HuH-7.5 (cell line): ENCODE measurements around the gene FEZ2.
A peak's percentile ranks its signal among the peaks of the same experiment; 100 is the strongest.

Source experiments
- DNase-seq: peaks from one replicate; pipeline ENCODE4 v3.0.0; 2011; ENCODE audit warnings: low spot score

The FEZ2 gene

GRCh38 chr2:36587101-36587500 lies 10.9 kb downstream of the FEZ2 start:
- no peak for DNase-seq

DNA sequence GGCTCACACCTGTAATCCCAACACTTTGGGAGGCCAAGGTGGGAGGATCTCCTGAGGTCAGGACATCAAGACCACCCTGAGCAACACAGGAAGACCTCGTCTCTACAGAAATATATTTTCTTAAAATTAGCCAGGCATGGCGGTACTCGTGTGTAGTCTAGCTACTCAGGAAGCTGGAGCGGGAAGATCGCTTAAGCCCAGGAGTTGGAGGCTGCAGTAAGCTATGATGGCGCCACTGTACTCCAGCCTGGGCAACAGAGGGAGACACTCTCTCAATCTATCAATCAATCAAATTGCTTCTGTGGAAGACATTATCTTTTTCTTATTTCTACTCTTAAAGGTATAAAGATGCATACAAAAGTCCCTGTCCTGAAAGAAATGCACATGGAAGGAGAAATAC lies 11.3 kb downstream of the FEZ2 start:
- DNase-seq: no peak

DNA sequence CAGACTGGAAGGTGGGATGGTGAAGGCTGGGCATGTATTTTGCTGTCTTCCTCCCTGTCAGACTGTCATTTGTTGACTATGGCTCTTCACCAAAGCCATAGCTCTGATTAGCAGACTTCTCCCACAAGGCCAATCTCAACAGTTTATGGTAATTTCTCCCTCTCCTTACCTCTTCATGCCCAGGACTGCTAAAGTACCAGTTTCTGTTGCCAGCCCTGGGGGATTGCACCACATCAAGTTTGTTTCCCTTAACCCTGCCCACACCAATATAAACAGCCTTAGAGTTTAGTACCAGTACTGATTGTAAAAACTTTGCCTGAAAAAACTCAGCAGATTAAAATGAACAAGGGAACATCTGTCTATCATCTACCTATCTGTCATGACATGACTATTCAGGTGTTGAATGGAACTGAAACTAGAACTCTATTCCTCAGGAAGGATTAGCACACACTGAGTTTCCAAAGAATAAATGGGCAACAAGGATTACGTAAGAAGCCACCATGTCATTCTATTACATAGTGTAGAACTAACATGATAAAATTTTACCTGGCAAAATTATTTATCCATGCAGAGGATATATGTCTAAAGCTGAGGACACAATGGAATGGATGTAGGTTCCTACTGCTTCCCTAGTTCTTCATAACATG lies 13.7 kb downstream of the FEZ2 start:
- DNase-seq: no peak

DNA sequence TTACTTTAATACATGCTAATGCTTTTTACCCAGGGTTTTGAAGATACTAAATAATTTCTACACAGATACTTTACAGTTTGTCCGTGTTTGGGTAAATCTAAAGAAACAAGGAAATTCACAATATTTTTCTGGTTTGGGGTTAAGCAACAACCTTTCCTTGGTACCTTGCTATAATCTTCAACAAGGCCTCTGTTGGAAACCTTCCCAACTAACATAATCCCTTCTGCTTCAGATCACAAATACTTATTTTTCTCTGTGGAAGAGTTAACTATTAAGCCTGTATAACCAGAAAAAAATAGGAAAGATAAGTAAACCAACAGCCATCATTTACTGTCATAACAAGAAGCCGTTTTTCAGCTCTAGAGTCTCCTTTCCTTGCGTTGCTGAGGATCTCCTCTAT lies 15.0 kb downstream of the FEZ2 start:
- no peak for DNase-seq

- DNase-seq: no peak
Measured at GRCh38 chr2:36582538-36582937, 15.4 kb downstream of the FEZ2 start.

- no peak for DNase-seq
Measured at GRCh38 chr2:36579297-36579664, 18.7 kb downstream of the FEZ2 start.

DNA sequence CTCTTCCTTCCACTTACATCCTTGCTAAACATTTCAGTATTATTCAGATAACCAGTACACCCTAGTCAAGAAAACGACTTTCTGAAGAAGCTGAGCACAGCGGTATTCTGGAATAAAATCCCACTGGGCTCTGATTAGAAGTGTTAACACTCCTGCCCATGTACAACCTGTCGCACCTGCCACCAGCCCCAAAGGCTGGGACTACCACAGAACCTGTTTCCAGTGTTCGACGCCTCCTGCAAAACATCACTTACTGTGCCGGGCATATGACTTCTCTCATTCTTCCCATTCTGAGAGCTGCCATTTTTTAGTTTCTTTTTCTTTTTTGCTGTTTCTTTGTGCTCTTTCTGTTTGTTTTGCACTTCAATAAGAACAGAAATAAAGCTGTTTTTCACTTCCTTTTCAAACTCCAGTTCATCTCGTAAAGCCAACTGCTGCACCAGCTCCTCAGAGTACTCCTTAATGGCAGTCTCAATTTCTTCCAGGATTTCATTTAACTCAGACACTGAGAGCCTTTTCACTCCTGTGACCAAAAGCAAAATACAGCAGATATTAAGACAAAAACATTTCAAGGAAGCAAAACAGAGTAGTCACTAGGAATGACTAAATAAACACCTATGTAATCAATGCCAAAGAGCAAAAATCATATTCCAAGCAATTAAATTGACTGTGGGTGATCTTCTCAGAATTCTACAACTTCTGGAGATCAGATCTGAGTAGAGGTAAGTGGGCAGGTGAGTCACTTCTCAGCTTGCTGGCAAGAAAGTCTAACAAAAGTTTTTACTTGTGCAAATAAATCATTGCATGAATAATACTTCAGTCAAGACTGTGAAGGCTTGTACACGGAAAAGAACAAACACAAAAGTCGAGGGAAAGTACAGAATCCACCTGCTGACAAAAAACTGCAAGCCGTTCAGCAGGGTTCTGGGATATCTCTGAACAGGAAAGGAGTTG lies 19.3 kb downstream of the FEZ2 start:
- DNase-seq: peak; percentile 15

DNA sequence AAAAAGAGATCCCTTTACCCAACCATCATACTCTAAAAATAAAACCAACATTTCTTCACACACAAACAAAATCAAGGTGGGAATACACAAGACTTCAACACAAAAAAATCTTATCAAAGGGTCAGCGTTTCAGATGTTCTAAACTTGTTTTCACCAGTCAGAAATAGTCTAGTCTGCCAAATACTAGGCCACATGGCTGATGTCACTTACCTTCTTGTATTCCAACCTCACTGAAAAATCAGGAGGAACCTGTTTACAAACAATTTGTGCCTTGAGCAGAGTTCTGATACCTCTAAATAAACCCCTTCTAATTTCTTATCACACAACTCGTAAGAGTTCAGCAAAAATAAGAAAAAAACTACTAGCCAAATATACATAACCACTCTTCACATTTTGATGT lies 20.1 kb downstream of the FEZ2 start:
- no peak for DNase-seq

DNA sequence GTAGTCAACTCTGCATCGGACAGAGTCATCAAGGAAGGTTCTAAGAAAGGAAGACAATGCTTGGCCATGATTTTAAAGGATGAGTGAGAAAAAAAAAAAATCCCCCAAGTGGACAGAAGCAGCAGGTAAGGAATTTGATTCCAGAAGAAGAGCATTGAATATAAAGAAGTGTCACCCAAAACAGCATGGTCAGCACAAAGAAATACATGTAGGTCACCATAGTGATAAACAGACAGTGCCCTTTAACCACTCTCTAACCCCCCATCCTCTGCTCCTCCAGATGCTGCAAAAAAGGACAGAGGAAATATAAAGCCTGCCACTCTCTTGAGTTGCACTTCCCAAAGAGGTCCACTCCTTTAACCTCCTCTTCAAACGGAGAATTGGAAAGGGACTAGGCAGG lies 23.4 kb downstream of the FEZ2 start:
- DNase-seq: no peak

DNA sequence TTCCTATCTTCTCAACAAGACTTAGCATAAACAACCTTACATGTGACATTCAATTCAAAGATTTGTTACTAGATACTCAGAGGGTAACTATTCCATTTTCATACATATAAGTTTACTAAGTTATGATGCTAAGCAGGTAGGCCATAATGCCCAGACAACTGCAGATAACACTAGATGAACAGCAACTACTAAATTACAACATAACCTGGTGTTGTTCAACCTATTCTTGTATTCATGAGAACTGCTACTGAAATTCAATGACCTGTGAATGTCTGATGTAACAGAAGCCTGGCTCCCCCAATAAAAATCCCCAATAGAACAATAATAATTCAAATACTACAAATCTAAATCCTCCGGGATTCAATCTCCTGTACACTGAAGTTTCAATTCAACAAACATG lies 24.8 kb downstream of the FEZ2 start:
- DNase-seq: no peak

DNA sequence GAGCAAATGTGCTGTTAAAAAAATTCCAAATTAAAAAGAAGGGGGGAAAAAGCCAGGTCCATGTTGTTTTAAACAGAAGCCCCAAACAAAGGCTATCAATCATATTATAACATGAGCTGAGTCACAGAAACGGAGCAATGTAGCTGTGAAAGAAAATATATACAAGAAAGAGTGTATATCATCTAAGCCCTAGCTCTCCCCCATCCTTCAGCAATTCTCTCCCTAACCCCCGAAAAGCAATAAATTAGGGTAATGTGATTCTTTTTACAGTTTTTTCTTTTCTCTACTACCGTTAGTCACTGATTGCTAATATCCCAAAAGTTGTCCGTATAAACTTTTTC lies 25.3 kb downstream of the FEZ2 start:
- DNase-seq: no peak

GRCh38 chr2:36572054-36572718 lies 25.8 kb downstream of the FEZ2 start:
- no peak for DNase-seq

DNA sequence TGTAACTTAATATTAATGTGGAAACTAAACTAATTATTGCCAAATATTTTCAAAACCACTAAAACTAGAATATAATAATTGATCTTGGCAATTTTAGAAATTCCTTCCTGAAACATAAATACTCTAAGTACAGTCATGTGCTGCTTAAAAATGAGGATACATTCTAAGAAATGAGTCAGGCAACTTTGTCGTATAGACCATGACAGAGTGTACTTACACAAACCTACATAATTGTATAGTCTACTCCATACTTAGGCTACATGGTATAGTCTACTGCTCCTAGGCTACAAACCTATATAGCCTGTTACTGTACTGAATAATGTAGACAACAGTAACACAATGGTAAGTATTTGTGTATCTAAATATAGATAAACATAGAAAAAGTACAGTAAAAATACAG lies 27.6 kb downstream of the FEZ2 start:
- no peak for DNase-seq

DNA sequence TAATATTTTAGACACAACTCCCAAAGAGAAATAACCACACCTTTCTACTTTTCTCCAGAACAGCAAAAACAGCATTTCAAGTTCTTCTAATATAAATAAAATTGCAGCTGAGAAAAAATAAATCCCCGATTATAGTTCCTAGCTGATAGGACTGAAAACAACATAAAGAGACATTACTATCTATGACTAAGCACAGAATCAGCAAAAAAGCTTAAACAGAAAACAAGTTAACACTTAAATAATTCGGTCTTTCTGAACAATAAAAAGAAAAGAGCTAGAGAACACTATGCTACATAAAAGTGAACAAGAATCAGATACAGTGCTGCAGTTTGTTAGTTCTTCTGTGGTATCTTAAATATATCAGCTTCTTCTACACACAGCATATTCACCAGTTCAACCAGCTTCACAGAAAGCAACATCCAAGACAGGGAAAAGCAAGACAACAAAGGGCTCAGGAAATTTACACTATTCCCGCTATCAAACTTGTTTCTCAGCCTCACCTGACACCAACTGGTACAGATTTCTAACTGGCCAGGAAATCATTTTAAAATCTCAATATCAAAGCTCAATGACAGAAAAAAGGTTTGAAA lies 28.6 kb downstream of the FEZ2 start:
- no peak for DNase-seq

- no peak for DNase-seq
Measured at GRCh38 chr2:36568516-36569246, 29.3 kb downstream of the FEZ2 start.

GRCh38 chr2:36567711-36568408 lies 30.1 kb downstream of the FEZ2 start:
- no peak for DNase-seq

DNA sequence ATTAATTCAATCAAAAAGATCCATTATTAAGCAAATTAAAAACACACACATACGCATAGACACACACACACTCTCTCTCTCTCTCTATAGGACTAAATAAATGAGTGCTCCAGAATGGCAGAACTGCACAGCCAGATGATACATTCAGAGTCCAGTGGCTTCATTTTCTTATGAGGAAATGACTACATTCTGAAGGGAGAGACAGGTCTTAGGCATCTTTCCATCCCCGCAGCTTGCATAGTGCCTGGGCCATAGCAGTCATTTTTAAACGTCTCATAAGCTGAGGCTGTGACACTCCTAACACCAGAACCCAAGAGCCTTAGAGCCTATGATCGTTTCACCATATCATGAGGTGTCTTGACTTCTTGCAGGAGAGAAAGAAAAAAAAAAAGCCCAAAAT lies 31.1 kb downstream of the FEZ2 start:
- no peak for DNase-seq

DNA sequence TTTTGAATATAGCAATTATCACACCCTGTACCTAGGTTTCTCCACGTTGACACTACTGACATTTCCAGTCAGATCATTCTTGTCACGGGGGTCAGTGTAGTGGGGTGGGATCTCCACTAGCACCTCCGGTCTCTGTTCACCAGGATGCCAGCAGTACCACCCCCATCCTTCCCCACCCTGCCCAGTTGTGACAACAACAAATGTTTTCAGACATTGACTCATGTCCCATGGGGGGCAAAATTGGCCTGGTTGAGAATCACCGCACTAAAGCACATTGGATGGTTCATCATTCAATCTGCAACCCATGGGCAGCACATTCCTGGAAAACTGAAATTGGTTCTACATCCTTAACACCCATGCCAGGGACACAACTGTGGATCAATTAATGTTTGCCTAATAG lies 32.3 kb downstream of the FEZ2 start:
- no peak for DNase-seq

DNA sequence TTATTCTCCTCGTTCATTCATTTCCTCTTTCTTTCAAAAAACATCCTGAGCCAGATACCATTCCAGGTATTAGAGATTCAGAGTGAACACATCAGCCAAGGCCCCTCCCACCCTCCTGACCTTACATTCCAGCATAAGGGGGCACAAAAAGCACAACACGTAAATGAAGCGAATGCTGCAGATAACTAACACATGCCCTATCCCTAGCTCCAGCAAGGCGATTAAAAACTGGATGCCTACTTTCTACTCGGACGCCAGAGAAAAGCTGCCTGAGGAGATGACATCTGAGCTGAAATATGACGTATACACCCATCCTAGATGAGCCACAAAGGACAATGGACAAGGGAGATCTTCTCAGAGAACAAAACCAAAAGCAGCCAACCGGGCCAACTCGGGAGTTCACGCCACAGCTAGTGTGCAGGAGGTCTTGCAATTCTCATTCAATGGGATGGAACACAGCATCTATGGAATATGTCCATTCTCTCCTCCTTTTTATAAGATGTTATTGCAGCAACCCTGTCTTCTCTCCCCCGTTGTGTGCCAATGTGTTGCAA lies 33.5 kb downstream of the FEZ2 start:
- DNase-seq: no peak

DNA sequence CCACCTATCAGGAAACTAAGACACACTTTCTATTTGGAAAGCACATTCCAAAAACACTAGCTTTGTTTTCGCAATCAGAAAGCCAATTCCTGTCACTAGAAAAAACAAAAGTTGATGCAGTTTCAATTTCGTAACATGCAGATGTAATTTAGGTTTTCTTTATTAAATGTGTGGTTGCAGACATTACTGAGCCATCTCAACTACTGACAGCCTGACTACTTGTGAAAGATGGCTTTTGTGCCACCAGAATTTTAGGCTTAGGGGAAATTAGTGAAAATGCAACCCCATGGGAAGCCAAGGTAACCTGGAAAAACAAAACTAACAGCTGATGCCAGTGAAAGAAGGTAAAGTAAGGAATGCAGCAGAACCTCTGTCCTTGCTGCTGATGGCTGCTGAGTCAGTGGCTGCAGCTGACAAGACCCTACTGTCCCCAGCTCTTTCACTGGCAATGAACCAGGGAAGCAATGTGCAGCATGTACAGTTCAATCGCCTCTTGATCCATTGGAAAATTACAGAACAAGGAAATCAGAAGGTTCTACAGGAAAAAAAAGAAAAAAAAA lies 34.9 kb downstream of the FEZ2 start:
- DNase-seq: no peak

DNA sequence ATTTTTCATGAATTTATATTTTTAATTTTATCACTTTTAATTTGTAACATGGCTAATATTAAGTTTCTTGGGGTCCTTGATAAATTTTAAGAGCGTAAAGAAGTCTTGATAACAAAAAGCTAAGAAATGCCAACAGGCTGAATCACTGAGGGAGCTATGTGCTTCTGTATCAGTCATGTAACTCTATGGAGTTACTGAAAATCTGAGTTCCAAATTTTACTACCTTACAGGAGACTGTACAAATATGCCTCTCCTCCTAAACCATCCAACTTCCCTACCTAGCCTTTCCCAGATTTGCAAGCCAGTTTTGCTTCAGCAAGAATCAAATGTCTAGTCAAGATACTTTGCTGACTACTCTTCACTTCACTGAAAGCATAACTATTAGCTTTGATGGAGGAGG lies 35.7 kb downstream of the FEZ2 start:
- no peak for DNase-seq
